ENCODE results near the gene RSPH9. TPM values are rescaled to one million over a fixed set of nuclear protein-coding genes. Genes with fewer than 3 reads are reported as not detected.

RSPH9 gene
- total RNA-seq, 1 donor from 2014 or later, result not detected

DNA sequence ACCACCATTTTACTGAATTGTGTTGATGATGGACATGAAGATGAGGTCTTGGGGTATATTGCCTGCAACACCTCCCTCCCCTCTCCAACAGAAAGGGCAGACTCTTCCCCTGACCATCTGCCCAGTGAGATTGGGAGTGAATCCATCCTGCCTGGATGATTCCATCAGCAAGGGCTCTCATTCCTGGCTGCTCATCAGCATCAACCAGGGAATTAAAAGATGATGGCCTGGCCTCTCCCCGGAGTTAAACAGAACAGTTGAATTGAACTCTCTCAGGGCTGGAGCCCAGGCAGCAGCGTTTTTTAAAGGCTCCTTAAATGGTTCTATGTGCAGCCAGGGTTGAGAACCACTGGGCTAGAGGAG is 57.3 kb downstream of the RSPH9 start:
- H3K27me3 Mint-ChIP-seq, result peaks cover 4% of the 10 kb centered on the region
- H3K9me3 Mint-ChIP-seq, result no peaks in the 10 kb centered on the region
- H3K27ac Mint-ChIP-seq, result peak overlapping the region; percentile 26
- no peak for ATAC-seq (ENCODE audit: low read depth)
- H3K4me3 Mint-ChIP-seq, result no peak overlapping the region
- POLR2A ChIA-PET, result interaction anchor here (1.0 kb wide), 1 partner anchor 562 kb away, joined by 3 read pairs; no protein-coding TSS in a partner anchor
- DNase-seq, result no peak
- CTCF ChIA-PET, result no interaction called here
- H3K36me3 Mint-ChIP-seq (ENCODE audit: low read depth), result no peaks in the 10 kb centered on the region
- TF ChIP-seq, protein P1, sequence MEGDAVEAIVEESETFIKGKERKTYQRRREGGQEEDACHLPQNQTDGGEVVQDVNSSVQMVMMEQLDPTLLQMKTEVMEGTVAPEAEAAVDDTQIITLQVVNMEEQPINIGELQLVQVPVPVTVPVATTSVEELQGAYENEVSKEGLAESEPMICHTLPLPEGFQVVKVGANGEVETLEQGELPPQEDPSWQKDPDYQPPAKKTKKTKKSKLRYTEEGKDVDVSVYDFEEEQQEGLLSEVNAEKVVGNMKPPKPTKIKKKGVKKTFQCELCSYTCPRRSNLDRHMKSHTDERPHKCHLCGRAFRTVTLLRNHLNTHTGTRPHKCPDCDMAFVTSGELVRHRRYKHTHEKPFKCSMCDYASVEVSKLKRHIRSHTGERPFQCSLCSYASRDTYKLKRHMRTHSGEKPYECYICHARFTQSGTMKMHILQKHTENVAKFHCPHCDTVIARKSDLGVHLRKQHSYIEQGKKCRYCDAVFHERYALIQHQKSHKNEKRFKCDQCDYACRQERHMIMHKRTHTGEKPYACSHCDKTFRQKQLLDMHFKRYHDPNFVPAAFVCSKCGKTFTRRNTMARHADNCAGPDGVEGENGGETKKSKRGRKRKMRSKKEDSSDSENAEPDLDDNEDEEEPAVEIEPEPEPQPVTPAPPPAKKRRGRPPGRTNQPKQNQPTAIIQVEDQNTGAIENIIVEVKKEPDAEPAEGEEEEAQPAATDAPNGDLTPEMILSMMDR (IDR thresholded peaks at IDR 0.05), result no peak
- H3K4me1 Mint-ChIP-seq, result peaks cover 47% of the 10 kb centered on the region
- intact Hi-C loops (cut with micrococcal nuclease), result no loop called here

DNA sequence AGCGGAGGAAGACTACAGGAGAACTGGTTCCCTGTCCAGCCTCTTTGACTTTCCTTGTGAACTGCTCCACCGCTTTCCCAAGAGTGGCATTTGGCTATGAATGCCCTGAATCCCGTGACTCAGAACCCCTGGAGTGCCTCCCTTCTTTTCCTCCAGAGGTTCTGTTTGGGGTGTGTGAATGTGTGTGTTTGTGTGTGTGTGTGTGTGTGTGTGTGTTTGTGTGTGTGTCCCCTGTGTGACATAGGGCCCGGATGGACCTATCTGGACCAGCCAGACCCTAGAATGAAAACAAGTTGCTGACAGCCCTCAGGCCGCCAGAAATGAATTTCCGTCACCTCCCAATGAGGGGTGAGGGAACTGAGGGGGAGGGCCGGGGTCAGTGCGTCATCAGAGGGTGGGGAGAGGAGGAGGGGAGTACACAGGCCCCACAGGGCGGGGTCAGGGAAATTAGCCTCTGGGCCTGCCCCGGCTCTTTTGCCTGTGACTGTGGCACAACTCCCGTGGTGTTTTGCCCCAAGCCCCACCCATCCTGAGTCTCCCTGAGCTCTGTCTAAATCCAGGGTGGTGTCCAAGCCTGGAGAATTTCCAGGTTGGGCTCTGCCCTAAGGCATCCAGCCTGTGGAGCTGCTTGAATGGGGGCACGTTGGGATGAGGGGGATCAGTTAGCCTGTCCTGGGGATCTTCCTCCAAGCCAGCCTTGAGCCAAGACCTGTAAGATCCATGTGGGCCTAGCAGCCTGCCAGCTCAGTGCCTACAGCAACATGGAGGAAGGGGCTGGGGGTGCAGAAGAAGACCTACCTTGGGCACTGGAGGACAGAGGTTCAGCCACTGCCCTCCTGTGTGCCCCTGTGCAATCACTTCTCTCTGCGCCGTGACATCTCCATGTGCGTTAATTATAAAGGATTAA is 58.0 kb downstream of the RSPH9 start:
- H3K9me3 Mint-ChIP-seq, result no peaks in the 10 kb centered on the region
- no peaks in the 10 kb centered on the region for H3K36me3 Mint-ChIP-seq (ENCODE audit: low read depth)
- H3K4me1 Mint-ChIP-seq, result peaks cover 51% of the 10 kb centered on the region
- intact Hi-C loops (cut with micrococcal nuclease), result no loop called here
- DNase-seq (peak; percentile 50), ATAC-seq (ENCODE audit: low read depth) (peak; percentile 80)
- peaks cover 4% of the 10 kb centered on the region for H3K27me3 Mint-ChIP-seq
- H3K27ac Mint-ChIP-seq, result peak overlapping the region; percentile 26
- TF ChIP-seq, protein P1 (IDR thresholded peaks at IDR 0.05), result no peak
- CTCF ChIA-PET, result interaction anchor here (2.5 kb wide), 1 partner anchor 12 kb away, joined by 10 read pairs; no protein-coding TSS in a partner anchor
- no peak overlapping the region for H3K4me3 Mint-ChIP-seq
- POLR2A ChIA-PET, result interaction anchor here (1.2 to 6.0 kb wide), 5 partner anchors 10 to 19 kb away, joined by 3 to 122 read pairs (median 5); partner anchors contain the start of gene MRPS18A

DNA sequence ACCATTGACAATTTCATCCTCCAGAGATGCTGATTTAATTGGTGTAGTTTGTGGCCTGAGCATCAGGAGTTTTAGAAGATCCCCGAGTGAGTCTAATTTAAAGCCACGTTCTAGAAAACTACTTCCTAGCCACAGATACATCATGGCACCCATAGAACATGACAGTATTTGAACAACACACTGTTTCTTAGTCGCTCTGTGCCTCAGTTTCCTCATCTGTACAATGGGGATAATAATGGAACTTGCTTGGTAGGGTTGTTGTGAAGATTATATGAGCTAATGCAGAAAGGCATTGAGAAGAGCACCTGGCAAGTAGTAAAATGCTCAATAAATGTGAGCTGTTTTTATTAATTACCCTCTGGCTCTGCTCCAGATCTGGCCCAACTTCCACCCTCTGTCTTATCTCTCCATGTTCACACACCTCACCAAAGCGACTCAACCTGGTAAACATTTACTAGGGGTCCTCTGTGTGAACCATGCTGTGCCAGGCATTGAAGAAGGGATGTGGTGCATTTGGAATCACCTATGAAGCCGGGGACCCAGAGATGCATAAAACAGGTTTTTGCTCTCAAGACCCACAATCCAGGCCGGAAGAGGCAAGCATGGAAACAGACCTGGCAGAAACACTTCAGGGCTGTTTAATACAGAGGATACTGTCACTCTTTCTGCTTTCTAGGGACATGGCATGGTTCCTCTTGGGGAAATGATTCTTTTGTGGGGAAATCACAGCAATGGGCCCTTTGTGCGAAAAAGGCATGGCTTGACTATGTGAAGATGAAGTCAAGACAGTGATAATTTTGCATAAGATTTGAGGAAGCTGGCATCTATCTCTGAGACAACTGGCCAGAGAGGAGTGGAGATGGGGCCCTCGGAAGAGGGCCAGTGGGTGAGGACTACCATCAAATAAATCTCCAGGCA is 58.9 kb downstream of the RSPH9 start:
- Mint-ChIP-seq H3K4me1 (peaks cover 54% of the 10 kb centered on the region), H3K27ac (peak overlapping the region; percentile 80), H3K36me3 (ENCODE audit: low read depth) (no peaks in the 10 kb centered on the region), H3K4me3 (peak overlapping the region; percentile 67), H3K27me3 (peaks cover 4% of the 10 kb centered on the region), H3K9me3 (no peaks in the 10 kb centered on the region)
- ATAC-seq (ENCODE audit: low read depth) (peak; percentile 72), DNase-seq (no peak)
- ChIA-PET CTCF (interaction anchor here (2.5 kb wide), 1 partner anchor 11 kb away, joined by 10 read pairs; no protein-coding TSS in a partner anchor), POLR2A (interaction anchor here (0.7 to 6.0 kb wide), 7 partner anchors 11 to 520 kb away, joined by 3 to 122 read pairs (median 4); partner anchors contain the start of genes MRPS18A and SLC29A1)
- TF ChIP-seq, protein P1 (IDR thresholded peaks at IDR 0.05), result no peak
- intact Hi-C loops (cut with micrococcal nuclease), result loop anchor here (1.0 kb wide), 2 partner anchors 12 to 16 kb away; partner anchors contain the start of gene MRPS18A

DNA sequence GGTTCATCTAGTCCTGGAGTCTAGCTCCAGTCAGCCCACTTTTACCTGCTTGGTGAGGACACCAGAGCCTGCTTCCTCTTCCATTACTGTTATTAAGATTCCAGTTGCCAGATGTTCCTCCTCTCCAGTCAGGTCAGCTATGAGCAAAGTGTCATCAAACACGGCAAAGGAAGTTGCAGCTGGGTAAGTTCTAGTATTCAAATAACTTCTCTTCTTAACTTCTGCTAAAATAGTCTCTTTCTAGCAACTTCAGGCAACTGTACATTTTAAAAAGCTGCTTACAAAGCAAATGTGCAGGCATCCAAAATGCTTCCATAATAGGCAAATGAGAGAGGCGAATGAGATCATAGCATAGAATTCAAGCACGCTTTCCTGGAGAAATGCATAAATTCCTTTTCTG is 61.2 kb downstream of the RSPH9 start:
- Mint-ChIP-seq H3K27ac (peak overlapping the region; percentile 75), H3K4me1 (peaks cover 55% of the 10 kb centered on the region), H3K27me3 (peaks cover 3% of the 10 kb centered on the region), H3K4me3 (peak overlapping the region; percentile 65), H3K36me3 (ENCODE audit: low read depth) (no peaks in the 10 kb centered on the region), H3K9me3 (no peaks in the 10 kb centered on the region)
- intact Hi-C loops (cut with micrococcal nuclease), result loop anchor here (1.0 kb wide), 1 partner anchor 19 kb away; no protein-coding TSS in a partner anchor
- ATAC-seq (ENCODE audit: low read depth), result peak; percentile 29
- POLR2A ChIA-PET, result interaction anchor here (0.6 to 6.0 kb wide), 9 partner anchors 9 to 1972 kb away, joined by 3 to 122 read pairs (median 3); partner anchors contain the start of genes GTPBP2, HSP90AB1 and MRPS18A
- DNase-seq, result no peak
- TF ChIP-seq, protein P1 (IDR thresholded peaks at IDR 0.05), result no peak
- CTCF ChIA-PET, result interaction anchor here (0.8 to 1.9 kb wide), 4 partner anchors 8 to 51 kb away, joined by 3 to 6 read pairs (median 4); no protein-coding TSS in a partner anchor
